Astrocyte of the hippocampus (primary cell): Measurements from ENCODE around the gene KIRREL3.

Source experiments
- DNase-seq: peaks from one replicate; pipeline ENCODE4 v3.0.0; 2011; ENCODE audit warnings: low read depth, low spot score

The KIRREL3 gene

DNA sequence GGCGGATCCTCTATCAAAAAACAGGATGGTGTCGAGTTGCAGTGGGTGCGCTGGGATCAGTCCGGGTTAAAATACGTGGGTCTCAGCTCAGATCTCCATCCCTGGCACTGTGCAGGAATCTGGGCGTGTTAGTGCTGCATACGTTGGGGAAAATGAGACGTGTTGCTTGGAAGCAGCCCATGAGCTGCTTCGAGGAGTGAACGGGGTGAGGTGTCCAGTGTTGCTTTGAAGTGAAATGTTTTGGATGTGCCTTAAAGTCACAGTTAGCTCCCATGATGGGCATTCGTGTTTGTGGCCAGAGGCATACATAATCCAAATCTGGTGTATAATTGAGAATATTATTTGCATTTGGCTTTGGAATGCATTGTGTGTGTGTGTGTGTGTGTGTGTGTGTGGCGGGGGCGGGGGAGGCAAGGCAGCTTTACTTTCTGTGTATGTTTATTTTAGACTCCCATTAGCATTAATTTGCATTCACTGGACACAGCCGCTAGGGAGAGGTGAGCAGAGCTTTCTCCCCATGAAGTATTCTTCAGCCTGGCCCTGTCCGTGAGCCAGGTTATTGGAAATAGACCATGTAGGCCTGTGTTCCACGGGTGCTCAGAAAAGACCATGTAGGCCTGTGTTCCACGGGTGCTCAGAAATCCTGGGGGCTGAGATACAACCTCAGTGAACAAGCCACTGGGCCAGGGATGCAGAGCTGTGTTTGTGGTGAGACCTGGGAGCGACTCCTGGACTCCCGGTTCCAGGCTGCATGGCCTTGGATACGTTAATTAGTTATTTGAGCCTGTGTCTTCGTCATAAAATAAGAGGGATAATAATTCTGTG, 510.5 kb downstream of the KIRREL3 start:
- DNase-seq: peak; percentile 52

DNA sequence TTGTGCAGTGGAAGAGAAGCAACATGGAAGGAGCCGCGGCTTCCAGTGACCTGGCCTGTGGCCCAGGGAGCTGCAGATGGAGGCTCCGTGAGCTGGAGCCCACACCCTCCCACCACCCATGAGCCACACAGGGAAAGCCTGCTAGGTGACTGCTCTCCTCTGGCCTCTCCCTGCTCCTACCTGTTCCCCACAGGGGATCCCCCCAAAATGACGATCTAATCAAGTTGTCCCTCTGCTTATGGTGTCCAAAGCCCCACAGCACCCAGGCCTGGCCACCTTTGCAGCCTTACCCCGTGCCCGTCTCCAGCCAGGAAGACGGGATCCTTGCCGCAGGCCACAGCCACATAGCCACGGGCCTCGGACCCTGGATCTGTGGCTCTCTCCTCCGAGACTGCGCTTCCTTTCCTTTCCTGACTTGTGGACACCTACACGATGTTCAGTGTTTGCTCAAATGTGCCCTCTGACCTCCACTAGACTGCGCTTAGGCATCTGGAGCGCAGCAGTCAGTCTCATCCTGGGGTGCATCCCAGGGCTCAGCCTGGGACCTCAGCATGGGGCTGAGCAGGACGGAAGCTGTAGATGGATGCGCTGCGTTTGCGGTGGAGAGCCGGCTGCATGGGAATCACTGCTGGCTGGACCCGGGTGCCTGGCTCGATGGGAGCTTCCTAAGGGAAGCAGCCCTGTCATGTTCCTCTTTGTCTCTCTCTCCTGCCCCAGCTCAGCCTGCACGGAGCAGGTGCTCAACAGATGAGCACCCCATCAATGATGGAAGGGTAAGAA, 511.8 kb downstream of the KIRREL3 start:
- DNase-seq: no peak

GRCh38 chr11:126487711-126488110, 512.9 kb downstream of the KIRREL3 start:
- DNase-seq: no peak

DNA sequence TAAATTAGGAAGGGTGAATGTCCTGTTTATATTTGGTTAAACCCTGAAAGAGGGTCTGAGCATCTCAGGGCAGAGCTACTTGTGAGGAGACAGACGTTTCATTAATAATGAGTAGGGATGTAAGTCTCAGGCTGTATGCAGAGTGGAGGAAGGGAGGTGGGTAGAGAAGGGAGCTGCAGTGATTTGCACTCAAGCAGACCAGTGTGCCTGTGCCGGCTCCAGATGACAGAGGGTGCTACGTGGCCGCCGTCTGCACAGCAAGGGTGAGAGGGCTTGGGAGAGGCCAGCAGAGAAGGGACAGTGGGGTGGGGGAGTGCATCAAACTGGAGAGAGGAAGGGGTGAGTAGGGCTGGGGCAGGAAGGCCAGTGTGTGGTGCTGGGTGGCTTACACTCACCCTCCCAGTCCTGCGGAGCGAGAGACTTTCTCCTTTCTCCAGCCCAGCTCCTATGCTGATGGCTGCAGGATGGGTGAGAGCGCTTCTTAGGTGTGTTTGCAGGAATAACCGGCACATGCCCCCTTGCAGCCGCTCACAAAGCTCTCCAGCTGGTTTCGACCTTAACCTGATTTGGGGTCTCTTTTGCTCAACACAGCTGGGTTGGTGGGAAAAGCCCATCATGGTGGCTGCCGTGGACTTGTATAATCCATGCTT, 514.5 kb downstream of the KIRREL3 start:
- no peak for DNase-seq

DNA sequence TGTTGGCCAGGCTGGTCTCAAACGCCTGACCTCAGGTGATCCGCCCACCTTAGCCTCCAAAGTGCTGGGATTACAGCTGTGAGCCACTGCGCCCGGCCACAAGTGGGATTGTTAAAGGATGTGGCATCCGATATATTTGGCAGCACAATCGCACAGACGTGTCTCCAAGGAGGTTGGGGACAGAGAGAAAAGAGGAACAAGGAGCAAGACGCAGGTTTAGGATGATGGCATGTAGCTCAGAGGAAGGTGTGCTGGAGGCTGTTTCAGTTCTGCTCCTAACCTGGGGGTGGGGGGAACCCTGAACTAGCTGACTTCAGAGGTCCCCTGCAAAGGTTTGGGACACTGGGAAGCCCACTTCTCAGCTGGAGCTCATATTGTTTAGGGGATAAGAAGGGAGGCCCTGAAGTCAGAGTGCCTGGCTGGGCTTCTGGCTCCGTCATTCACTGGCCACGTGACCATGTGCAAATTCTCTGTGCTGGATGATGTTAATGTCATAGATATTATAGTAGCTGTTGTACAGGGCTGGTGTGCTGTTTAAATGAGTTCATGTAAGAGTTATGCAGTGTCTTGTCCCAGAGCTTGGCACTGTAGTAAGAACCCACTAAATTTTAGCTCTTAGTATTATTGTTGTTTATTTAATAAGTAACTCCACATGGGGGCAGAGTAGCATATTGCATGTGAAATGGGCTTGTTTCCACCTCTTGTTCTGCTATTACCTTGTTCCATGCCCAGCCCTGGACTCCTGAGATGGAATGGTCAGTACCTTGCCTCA, 515.4 kb downstream of the KIRREL3 start:
- no peak for DNase-seq

GRCh38 chr11:126484266-126484665, 516.3 kb downstream of the KIRREL3 start:
- peak; percentile 67 for DNase-seq

GRCh38 chr11:126483621-126484195, 516.9 kb downstream of the KIRREL3 start:
- peak; percentile 51 for DNase-seq

GRCh38 chr11:126482586-126483108, 517.9 kb downstream of the KIRREL3 start:
- no peak for DNase-seq

DNA sequence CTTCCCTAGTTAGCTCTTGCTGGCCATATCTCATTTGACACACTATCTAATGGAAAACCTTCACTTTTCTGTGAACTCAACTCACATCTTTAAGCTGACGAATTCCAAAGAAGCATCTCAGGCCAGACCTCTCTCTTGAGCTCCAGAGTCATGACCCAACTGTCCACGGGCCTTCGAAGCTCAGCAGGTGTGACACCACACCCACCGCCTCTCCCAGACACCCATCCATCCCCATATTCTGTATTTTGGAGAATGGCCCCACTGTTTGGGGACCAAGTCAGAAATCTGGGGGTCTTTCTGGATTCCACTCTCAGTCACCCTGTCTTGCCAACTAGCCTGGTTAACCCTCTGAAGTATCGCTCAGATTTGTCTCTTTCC, 519.3 kb downstream of the KIRREL3 start:
- DNase-seq: no peak

GRCh38 chr11:126480410-126481302, 519.9 kb downstream of the KIRREL3 start:
- peak; percentile 94 for DNase-seq

GRCh38 chr11:126480015-126480409, 520.6 kb downstream of the KIRREL3 start:
- no peak for DNase-seq

DNA sequence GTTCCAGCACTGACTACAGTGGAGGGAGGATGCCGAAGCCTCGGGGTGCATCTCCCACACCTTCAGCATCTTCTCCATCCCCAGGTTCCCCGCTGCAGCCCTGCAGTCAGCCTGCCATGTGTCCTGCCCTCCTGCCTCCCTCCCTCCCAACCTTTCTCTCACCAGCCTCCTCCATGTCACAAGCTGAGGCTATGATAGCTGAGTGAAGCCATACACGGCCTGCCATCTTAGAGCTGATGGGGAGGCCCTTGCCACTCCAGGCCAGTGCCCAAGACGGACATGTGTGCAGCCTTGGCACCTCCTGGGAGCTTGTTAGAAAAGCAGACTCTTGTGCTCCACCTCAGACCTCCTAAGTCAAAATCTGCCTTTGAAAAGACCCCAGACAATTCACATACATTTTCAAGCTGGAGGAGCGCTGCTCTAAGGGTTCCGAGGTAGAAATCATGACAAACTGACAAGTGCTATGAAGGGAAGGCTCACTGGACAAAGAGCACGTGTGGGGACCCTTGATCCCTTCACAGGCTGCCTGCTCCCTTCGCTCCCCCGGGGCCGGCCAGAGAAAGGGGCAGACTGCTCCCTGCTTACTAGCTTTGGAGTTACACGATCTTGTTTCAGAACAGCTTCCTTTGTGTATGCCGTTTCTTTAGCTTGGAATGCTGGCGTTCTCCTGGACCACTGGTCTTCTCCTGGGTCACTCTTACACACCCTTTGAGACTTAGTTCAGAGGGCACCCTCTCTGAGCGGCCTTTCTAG, 521.2 kb downstream of the KIRREL3 start:
- DNase-seq: no peak

DNA sequence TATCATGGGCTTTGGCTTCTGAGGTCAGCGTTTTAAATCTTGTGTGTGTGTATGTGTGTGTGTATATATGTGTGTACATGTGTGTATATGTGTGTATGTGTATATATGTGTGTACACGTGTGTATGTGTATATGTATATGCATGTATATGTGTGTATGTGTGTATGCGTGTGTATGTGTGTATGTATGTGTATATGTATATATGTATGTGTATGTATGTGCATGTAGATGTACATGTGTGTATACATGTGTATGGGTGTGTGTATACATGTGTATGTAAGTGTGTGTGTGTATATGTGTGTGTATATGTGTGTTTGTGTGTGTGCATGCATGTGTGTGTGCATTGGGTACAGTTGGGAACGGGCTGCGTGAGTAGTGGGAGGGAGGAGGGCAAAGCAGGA, 522.1 kb downstream of the KIRREL3 start:
- no peak for DNase-seq

DNA sequence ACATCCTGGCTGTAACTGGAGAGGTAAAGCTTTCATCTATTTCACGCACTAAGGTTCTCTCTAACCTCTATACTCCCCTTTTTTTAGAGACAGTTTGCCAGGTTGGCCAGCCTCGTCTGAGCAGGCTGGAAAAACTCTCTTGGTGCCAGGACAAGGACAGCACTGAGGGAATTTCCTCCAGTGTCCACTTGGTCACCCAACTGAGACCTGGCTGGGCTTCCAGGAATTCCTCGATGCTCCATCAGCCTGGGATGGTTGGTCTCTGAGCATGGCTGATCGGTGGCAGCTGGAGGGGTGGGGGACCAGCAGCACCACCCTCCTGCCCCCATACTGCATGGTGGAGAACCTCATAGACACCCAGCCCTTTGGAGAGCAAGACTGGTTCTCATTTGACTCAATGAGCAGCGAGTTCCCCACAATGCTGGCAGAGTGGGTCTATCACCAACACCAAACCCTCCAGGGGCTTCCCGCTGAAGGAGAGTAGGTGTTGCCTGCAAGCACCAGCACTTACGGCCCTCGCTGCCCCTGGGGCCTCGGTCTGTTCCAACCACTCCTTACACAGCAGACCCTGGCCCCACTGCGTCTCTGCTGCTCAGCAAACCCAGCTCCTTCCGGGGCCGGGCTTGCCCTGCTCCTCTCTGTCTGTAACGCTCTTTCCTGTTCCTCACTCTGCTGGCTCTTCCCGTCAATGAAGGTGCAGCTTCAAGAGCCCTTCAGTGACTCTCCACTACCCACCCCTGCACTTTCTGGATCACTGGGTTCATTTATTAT, 522.9 kb downstream of the KIRREL3 start:
- DNase-seq: no peak

- DNase-seq: no peak
Measured at GRCh38 chr11:126476977-126477376, 523.6 kb downstream of the KIRREL3 start.

DNA sequence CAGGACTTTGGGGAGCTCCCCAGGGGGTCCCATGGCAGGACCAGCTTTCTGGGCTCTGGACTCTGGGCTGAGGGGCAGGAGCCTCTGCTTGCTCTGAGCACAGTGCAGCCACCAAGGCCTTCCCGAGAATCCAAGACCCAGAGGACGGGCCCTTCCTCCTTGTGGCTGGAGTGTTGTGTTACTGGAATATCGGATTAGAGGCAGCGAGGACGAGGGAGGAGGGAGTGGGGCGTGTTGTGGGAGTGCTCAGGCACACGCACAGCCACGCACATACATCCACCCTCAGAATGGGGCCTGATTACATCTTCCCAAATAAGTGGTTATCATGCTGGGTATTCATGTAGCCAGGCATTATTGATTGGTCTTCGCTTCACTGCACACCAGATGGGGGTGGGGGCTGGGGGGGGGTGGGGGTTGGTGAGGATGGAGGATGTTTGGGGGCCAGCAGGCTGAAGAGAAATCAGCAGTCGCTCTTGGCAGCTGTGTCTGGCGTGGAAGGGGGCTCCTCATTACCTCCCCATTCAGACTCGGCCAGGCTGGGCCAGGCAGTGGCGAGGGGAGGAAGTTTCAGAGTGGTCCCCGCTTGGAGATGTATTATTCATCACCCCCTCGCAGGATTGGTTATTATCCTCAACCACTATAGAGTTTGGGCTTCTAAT, 524.2 kb downstream of the KIRREL3 start:
- no peak for DNase-seq

DNA sequence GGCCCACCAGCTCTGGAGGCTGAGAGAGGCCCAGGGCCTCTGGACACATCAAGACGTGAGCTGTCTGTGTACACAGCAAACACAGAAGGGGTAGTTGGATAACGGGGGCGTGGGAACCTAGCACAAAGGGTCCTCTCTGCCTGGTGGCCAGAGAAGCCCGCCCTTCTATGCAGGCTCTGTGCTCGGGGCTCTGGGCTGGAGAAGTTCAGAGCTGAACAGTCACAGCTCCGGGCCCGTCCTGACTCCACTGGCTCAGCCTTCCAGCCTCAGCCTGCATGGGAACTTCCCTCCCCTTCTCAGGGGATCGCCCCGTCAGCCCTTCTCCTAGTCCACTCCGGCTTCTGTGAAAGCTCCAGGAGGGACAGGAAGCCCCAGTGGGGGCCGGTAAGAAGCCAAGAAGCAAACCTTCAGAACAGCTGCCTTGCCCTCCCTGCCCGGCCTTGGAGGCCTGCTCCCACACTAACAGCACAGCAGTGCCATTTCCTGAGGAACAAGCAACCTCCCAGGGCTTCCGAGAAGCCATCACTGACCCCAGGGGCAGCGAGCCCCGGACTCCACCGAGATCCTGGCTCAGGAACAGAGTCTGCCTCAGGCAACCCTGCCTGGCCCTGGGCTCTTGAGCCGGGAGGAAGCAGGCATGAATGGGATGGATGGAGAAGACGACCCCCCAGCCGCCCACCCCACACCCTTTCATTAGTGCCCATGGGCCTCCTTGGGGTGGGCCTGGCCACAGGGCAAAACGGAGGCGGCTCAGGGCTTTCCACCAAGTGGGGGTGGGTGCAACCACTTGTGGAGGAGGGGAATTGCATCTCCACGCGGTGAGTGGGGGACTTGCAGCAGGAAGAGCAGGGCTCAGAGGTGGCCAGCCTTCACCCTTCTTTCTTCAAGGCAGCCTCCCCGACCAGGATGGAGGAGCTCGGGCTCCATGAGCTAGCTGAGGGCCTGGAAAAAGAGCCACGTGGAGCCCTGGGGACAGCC, 525.3 kb downstream of the KIRREL3 start:
- no peak for DNase-seq
